D341Med (cell line): Measurements from ENCODE around the gene DMRTA2.

ENCODE experiments used
- DNase-seq: peaks from one replicate; pipeline ENCODE4 v3.0.0; 2012; ENCODE audit warnings: low spot score

Gene DMRTA2

DNA sequence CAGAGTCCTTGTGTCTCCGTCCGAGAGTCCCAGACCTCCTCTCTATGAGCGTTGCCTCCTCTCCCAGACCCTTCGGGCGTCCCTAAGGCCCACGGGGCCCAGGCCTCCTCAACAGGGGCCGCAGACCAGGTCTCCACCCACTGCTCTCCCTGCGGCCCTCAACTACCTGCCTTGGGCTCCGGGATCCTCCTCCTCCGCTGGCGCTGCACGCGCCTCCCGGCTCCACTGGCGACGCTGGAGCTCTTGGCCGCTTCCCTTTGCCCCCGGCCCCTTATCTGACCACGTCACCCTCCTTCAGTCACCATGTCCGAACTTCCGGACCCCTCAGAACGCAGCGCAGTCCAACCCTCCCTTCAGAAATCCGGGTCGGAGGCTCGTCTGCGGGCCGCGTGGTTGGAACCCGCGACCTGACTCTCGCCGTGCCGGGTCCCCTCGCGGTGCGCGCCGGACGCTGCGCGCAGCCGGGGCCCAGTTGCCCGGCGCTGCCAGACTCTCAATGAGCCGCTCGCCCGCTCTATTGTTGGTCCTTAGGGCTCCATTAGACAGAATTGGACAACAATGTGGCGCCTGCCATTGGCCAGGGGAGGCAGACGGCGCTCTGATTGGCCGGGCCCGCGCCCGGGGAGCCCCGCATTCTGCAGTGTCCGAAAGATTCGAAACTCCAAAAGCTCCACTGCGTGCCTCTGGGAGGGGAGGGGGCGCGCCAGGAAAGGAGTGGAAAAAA lies at the start of gene DMRTA2:
Gene DMRTA2 (minus strand): TSS at position 498 of the 724 bp plus-strand sequence. CDS start 1,907 bp downstream, outside the sequence.
- peak; percentile 67 for DNase-seq

GRCh38 chr1:50471967-50472366 lies 48.7 kb upstream of the DMRTA2 start:
- DNase-seq, result no peak

- DNase-seq, result no peak
These were observed 39.7 kb upstream of the DMRTA2 start for GRCh38 chr1:50462964-50463363.

DNA sequence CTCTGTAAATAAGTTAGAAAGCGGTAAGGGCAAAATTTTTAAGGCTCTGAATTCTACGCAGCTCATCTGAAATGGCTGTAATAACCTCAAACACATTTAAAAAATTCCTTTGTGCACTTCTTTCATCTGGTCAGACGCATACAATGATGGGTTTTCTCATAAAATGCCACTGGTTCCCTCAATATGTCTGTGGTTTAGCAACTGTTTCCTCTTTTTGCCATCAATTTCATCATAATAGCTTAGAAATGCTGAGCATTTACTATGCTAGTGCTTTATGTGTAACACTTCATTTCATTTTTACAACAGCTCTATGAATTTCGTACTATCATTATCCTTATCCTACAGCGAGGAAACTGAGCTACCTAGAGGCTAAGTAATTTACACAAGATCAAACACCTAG lies 35.3 kb upstream of the DMRTA2 start:
- no peak for DNase-seq

- no peak for DNase-seq
These were observed 31.7 kb upstream of the DMRTA2 start for GRCh38 chr1:50454911-50455310.

DNA sequence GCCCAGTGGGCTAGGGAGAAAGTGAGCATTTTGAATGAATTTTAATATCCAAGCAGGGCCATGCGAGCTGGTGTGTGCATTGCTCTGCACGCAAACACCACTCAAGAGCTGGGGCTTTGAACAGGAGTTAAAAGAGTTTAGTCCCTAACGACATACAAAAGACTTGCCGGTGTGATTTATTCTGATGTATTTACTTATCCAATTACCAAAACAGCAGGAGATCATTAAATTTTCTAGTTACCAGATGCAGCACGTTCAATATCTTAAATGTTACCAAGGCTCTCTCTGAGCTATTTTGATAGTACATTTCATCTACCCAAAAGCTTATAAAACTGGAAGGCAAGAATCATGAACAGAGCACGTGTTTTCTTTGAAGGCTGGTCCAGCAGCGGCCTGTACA lies 30.0 kb upstream of the DMRTA2 start:
- no peak for DNase-seq

GRCh38 chr1:50452700-50453099 lies 29.5 kb upstream of the DMRTA2 start:
- DNase-seq, result no peak

- no peak for DNase-seq
These were observed 27.8 kb upstream of the DMRTA2 start for GRCh38 chr1:50450861-50451653.

DNA sequence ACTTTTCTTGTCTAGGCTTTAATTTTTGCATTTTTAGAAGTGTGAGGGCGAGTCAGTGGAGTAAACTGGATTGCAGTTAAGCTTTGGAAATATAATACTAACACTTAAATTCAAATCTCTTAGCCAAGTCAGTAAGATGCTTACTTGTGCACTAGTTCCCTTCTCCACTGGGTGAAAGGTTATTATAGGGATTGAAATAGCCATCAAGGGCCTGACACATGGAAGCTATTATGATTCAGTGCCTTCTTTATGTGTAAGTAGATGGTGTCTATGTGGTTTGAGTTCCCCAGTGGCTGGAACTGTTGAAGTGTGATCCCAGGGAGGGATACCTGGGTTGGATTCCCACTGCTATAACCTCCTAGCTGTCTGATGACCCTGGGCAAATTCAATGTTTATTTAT lies 24.7 kb upstream of the DMRTA2 start:
- no peak for DNase-seq

- DNase-seq, result no peak
These were observed 17.9 kb upstream of the DMRTA2 start for GRCh38 chr1:50441183-50441582.

DNA sequence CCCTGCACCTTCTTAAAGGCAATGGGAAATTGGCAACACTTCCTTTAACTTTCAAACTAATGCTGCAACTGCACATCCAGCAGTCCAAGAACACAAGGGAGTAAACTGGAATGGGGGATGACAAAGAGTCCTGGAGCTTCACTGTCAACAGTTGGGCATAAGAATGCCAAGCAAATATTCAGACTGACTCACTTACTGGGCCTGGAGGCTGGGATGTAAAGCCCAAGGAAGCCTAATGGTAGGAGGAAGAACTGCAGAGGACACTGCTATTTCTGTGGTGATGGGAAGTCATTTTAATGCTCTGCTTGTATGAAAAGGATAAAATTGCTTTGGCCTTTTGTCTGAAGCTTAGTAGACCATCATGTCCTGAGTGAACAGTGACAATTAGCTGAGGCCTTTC lies 15.7 kb upstream of the DMRTA2 start:
- DNase-seq, result no peak

DNA sequence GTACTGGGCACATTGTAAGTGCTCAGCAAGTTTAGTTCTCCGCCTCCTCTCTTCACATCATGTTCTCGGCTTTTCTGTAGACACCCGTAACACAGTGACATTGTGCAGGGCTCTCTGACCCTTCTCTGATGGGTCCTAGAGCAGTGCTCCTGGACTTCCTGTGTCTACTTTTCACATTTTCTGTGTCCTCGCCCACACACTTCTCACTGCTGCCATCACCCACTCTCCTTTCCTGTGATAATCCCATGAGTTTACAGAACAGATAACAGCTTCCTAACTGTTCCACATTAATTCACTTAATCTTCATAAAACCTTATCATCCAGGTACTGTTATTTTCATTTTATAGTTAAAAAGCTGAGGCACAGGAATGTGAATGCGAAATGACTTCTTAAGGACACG lies 13.2 kb upstream of the DMRTA2 start:
- DNase-seq, result no peak

GRCh38 chr1:50430010-50430405 lies 6.8 kb upstream of the DMRTA2 start:
- no peak for DNase-seq

DNA sequence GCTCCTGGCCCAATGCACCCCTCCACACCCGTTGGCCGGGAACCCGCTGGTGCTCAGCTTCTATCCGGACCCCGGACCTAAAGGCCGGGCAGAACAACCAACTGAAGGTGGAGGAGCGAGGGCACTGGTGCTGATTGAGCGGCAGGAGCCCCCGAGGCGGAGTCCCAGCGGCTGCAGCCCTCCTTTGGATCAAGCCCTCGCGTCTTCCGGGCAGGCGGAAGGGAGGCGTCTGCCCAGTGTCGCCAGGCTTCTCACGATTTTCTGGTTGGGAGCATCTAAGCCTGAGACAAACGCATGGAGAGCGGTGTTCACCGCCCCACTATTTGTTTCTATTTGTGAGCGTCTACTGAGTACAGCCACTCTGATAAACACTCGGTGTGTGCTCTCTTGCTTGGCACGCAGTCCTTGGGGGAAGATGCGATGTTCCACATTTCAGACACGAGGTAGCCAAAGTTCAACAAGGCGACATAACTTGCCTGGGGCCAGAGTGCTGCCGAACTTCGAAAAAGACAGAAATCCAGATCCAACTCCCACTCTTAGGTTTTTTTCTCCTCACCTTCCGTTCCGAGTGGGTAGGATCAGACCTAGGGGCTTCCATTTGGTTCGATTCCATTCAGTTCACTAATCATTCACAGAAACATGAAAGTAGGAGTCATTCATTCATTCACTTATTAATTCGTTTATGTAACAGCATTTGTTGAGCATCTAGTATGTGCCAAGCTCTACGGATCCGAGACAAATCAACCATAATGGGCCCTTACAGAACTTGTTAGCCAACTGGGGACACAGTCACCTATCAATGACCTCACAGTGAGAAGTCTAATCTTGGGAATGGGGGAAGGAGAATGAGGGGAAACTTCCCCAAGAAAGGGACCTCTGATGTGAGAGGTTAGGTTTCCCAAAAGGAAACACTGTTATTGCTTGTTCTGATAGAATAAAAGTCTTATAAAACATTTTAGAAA lies 4.9 kb upstream of the DMRTA2 start:
- peak; percentile 62 for DNase-seq

DNA sequence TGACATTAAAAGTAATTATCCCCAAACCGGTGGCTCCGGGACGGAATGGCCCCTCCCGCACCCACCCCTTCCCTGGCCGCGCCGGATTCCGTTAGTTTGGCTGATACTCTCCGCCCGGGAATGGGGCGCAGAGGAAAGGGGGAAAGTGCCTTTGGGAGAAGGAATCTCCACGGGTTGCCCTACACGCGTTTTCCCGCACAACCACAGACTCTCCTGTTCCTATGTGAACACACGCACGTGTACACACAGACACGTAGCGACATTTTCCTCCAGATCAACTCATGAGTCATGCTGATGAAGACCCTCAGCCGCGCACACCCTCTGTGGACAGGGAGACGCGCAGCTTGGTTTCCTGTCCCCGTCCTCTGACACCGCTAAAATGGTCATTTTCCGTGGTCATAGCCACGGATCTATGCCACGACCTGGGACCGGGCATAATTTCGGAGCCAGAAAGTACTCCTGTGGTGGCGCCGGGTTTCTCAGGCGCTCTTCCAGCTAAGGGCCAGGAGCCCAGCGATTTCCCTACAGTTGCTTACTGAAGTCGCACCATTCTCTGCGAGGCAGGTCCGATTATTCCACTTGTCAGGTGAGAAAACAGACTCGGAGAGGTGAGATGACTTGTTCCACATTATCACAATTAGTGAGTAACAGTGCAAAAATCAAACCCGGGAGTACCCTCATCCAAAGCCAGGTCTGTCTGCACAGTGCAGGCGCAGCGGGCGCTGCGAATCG lies 4.0 kb upstream of the DMRTA2 start:
- no peak for DNase-seq

DNA sequence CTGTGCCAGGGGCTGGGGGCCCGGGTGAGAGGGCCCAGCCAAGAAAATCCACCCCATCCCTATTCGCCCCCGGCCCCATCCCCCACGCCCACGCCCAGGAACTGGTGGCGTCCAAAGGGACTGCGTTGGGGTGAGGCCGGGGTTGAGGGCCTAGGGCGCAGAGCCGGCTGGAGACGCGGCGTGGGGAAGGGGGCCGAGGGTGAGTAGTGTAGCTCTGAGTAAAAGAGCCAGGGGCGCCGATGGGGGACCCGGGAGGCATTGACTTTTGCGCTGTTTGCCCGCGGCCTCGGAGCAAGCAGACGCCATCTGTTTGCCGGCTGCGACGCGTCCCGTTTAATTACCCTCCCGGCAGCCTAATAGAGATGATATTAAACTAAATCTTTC lies 3.5 kb upstream of the DMRTA2 start:
- DNase-seq, result peak; percentile 67

- DNase-seq, result no peak
These were observed 3.0 kb upstream of the DMRTA2 start for GRCh38 chr1:50426108-50426700.

- peak; percentile 69 for DNase-seq
These were observed 2.3 kb upstream of the DMRTA2 start for GRCh38 chr1:50425376-50426107.

DNA sequence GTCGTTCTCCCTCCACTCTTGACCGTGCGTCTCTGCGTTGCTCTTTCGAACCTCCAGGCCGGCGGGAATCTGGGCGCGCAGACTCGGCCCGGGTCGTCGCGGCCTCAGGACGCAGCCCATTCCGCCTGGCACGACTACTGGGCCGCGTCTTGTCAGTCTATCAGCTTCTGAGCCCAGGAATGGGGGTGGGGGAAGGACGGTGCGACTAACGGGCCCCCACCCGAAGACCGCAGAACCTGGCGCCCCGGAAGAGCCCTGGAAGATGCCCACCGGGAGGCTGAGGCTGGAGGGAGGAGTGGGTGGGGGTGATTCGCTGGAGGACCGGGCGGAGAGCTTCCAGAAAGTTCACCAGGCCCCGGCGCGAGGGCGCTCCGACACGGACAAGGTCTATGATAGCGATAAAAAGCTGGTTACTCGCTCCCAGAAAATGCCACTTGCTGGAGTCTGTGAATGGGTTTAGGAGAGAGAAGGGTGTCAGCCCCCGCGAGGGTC lies 1.7 kb upstream of the DMRTA2 start:
- DNase-seq, result no peak
